Stimulated activated CD8-positive, alpha-beta memory T cell treated with anti-CD3 and anti-CD28 coated beads, Interleukin-4, amount 100 ng/mL, for 24 hours (primary cell): Measurements from ENCODE around the gene PLA2G4D.

Experiments used
- DNase-seq: peaks from one replicate; pipeline ENCODE4 v3.0.0-alpha.2; 2020; ENCODE audit warnings: low read depth

PLA2G4D gene

GRCh38 chr15:42020713-42021273 is 73.6 kb downstream of the PLA2G4D start, which contains the start of gene PLA2G4E:
Gene PLA2G4E (minus strand): TSS chr15:42021042. CDS start chr15:42021030, 12 bp downstream.
- DNase-seq = no peak

GRCh38 chr15:42018306-42019224 is 75.8 kb downstream of the PLA2G4D start:
- DNase-seq = no peak
